ENCODE measurements around the gene HNRNPUL1. TPM values are rescaled to one million over a fixed set of nuclear protein-coding genes. Genes with fewer than 3 reads are reported as not detected.
A peak's percentile ranks its signal among the peaks of the same experiment; 100 is the strongest.

Gene HNRNPUL1
- total and polyA plus RNA-seq, 2 of the 8 experiments (the other 6 are each of a cell fraction or from before 2014, with no cell fraction given) = 99.5 to 264 TPM

GRCh38 chr19:41223431-41224234 is 40.5 kb upstream of the HNRNPUL1 start (continued):
- peak; percentile 49; the same call in 1 of the 2 replicates for TF ChIP-seq TBP (IDR thresholded peaks at IDR 0.05; ENCODE audit: low read depth, low read length)
- no peak for TF ChIP-seq SIRT6 (IDR thresholded peaks at IDR 0.05; ENCODE audit: low read length)
- TF ChIP-seq MAFK (IDR thresholded peaks at IDR 0.05; ENCODE audit: low read depth, low read length) = peak; percentile 52; the same call in 1 of the 2 replicates
- no peak for TF ChIP-seq ZNF274 (IDR thresholded peaks at IDR 0.05; ENCODE audit: borderline replicate concordance, extremely low read depth, low read length)
- TF ChIP-seq CBX5 (IDR thresholded peaks at IDR 0.05; ENCODE audit: low read depth, low read length) = no peak
- TF ChIP-seq CHD7 (IDR thresholded peaks at IDR 0.05; ENCODE audit: insufficient replicate concordance, low read length) = no peak
- peak; percentile 46; the same call in 1 of the 2 replicates for TF ChIP-seq POLR2AphosphoS5 (IDR thresholded peaks at IDR 0.05; ENCODE audit: low read depth, low read length)
- no peak for TF ChIP-seq ATF3 (IDR thresholded peaks at IDR 0.05; ENCODE audit: insufficient read depth, low read depth, low read length)
- no peak for TF ChIP-seq GABPA (IDR thresholded peaks at IDR 0.05; ENCODE audit: borderline replicate concordance, insufficient read depth, low read length)
